WERI-Rb-1 (cell line): ENCODE measurements around the gene USO1.

Experiments
- DNase-seq: peaks from one replicate; pipeline ENCODE4 v3.0.0-alpha.2; 2020
- H3K27ac ChIP-seq: fragments of 250-450 bp; sonication (Bioruptor Pico); 2 replicates; pipeline ENCODE4 v1.5.1; 2020; ENCODE audit warnings: mild to moderate bottlenecking, moderate library complexity
- H3K27me3 ChIP-seq: fragments of 250-450 bp; sonication (Bioruptor Pico); 2 replicates; pipeline ENCODE4 v1.5.1; 2021; ENCODE audit warnings: mild to moderate bottlenecking, low read depth, moderate library complexity; ENCODE audit not compliant: insufficient read depth, severe bottlenecking
- H3K36me3 ChIP-seq: fragments of 250-450 bp; sonication (Bioruptor Pico); 2 replicates; pipeline ENCODE4 v1.5.1; 2020; ENCODE audit warnings: mild to moderate bottlenecking, moderate library complexity
- H3K4me3 ChIP-seq: 2 replicates; pipeline ENCODE4 v1.5.1; 2011; ENCODE audit warnings: low read depth, mild to moderate bottlenecking, control low read depth, low read length
- H3K9me3 ChIP-seq: fragments of 250-450 bp; sonication (Bioruptor Pico); 2 replicates; pipeline ENCODE4 v1.5.1; 2021; ENCODE audit warnings: mild to moderate bottlenecking, moderate library complexity; ENCODE audit not compliant: severe bottlenecking
- TF ChIP-seq, protein P1 (sequence below): IDR thresholded peaks from 2 replicates; pipeline ENCODE4 v1.5.1; 2011; ENCODE audit warnings: low read depth, mild to moderate bottlenecking, control low read depth, inconsistent platforms, low read length

The USO1 gene

GRCh38 chr4:75769036-75769435 is 44.7 kb downstream of the USO1 start:
- H3K36me3 ChIP-seq = peaks cover 7% of the 10 kb centered on the region
- no peaks in the 10 kb centered on the region for H3K27me3 ChIP-seq
- no peak overlapping the region for H3K27ac ChIP-seq
- H3K9me3 ChIP-seq = no peaks in the 10 kb centered on the region
- no peak overlapping the region for H3K4me3 ChIP-seq
- TF ChIP-seq, protein P1, sequence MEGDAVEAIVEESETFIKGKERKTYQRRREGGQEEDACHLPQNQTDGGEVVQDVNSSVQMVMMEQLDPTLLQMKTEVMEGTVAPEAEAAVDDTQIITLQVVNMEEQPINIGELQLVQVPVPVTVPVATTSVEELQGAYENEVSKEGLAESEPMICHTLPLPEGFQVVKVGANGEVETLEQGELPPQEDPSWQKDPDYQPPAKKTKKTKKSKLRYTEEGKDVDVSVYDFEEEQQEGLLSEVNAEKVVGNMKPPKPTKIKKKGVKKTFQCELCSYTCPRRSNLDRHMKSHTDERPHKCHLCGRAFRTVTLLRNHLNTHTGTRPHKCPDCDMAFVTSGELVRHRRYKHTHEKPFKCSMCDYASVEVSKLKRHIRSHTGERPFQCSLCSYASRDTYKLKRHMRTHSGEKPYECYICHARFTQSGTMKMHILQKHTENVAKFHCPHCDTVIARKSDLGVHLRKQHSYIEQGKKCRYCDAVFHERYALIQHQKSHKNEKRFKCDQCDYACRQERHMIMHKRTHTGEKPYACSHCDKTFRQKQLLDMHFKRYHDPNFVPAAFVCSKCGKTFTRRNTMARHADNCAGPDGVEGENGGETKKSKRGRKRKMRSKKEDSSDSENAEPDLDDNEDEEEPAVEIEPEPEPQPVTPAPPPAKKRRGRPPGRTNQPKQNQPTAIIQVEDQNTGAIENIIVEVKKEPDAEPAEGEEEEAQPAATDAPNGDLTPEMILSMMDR = no peak
- no peak for DNase-seq

DNA sequence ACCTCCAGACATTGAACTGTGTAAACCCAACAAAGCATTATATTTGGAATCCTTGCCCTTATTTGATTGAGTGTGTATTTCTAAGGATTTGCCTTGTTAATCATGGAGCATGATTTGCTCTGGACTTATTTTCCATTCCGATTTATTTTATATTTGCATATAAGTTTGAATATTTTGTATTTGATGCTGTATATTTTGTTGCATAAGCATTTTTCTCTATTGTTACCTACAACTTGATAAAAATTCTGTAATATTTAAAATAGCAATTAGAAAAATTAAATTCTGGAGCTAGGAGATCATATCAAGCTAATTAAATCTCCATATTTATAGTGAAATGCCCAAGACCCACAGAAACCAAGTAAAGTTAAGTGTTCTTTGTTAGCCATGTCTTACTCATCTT is 47.2 kb downstream of the USO1 start:
- no peak overlapping the region for H3K27ac ChIP-seq
- DNase-seq = no peak
- no peak overlapping the region for H3K4me3 ChIP-seq
- H3K27me3 ChIP-seq = no peaks in the 10 kb centered on the region
- H3K36me3 ChIP-seq = peaks cover 25% of the 10 kb centered on the region
- TF ChIP-seq, protein P1 = no peak
- no peaks in the 10 kb centered on the region for H3K9me3 ChIP-seq

DNA sequence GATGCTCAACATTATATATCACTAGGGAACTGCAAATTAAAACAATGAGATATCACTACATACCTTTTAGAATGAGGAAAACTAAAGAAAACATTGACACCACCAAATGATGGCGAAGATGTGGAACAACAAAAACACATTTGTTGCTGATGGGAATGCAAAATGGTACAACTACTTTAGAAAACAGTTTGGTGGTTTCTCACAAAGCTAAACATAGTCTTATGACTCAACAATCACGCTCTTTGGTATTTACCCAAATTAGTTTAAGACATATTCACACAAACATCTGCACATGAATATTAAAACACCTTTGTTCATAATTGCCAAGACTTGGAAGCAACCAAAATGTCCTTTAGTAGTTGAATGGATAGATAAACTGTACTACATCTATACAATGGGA is 53.2 kb downstream of the USO1 start:
- DNase-seq = no peak
- no peak overlapping the region for H3K27ac ChIP-seq
- H3K27me3 ChIP-seq = no peaks in the 10 kb centered on the region
- no peaks in the 10 kb centered on the region for H3K9me3 ChIP-seq
- peaks cover 37% of the 10 kb centered on the region for H3K36me3 ChIP-seq
- TF ChIP-seq, protein P1 = no peak
- no peak overlapping the region for H3K4me3 ChIP-seq

GRCh38 chr4:75779105-75779757 is 54.9 kb downstream of the USO1 start:
- Histone ChIP-seq H3K4me3 (no peak overlapping the region), H3K36me3 (peaks cover 38% of the 10 kb centered on the region), H3K27me3 (no peaks in the 10 kb centered on the region), H3K27ac (no peak overlapping the region), H3K9me3 (no peaks in the 10 kb centered on the region)
- no peak for DNase-seq
- TF ChIP-seq, protein P1 = no peak

DNA sequence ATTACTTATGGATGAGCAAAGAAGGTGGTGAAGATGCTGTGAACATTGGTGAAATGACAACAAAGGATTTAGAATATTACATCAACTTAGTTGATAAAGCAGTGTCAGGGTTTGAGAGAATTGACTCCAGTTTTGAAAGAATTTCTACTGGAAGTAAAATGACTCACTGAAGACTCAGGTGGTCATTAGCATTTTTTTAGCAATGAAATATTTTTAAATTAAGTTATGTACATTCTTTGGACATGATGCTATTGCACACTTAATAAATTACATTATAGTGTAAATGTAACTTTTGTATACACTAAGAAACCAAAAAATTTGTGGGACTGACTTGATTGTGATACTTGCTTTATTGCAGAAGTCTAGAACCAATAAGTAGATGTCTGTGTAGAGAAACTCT is 56.9 kb downstream of the USO1 start:
- TF ChIP-seq, protein P1 = no peak
- H3K27me3 ChIP-seq = no peaks in the 10 kb centered on the region
- no peak overlapping the region for H3K27ac ChIP-seq
- DNase-seq = no peak
- no peak overlapping the region for H3K4me3 ChIP-seq
- H3K36me3 ChIP-seq = peaks cover 20% of the 10 kb centered on the region
- no peaks in the 10 kb centered on the region for H3K9me3 ChIP-seq

DNA sequence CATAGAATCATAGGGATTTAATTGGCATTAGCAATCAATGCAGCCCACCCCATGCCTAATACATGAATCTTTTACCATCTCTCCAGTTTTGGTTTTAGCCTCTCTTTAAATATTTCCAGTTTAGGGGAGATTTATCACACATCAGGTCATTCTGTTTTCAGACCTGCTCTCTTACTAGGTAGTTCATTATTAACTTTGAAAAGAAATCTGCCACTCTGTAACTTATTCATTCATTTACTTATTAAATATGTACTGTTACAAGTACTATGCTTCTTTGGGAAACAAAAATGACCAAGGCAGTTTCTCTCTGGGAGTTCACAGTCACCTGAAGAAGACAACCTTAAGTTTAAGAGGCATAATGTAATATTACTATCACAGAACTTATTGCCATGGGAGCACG is 62.1 kb downstream of the USO1 start:
- no peak for DNase-seq
- peaks cover 6% of the 10 kb centered on the region; the same call in 1 of the 2 replicates for H3K36me3 ChIP-seq
- TF ChIP-seq, protein P1 = no peak

More for the DNA sequence above, 62.1 kb downstream of the USO1 start:
- Histone ChIP-seq H3K27me3 (no peaks in the 10 kb centered on the region), H3K4me3 (no peak overlapping the region), H3K27ac (no peak overlapping the region), H3K9me3 (no peaks in the 10 kb centered on the region)
